ENCODE data around the gene CYLD.

Gene CYLD

DNA sequence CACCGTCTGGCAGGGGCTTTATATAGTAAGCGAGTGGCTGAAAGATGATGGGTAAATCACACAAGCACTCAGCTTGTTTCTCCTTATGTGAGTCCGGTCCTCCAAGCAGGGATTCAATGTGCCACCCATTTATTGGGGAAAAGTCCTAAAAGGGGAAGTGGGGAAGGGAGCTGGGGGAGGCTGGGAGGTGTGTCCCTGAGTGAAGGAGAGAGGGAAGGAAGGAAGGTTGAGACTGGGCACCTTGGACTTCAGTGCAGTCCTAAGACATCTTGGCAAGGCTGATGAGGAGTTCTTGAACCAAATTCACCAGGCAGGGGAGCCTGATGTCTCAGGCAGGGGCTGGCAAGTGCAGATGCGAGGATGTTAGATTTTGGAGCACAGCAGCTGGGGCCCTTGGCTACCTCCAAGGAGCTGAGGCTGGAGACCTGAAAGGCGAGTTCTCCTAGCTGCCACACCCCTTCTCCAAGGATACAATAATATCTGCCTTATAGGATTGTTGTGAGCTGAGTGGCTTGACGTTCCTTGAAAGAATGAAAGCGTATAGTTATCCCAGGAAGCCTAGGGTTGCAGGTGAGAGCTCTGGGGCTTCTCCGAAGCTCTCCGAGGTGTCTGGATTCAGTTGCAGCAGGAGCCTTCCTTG is 23.0 kb upstream of the CYLD start:
- H3K9me3 ChIP-seq (ENCODE audit: low read length), result 0 out of 2 replicates have a peak, but pooled peaks cover 3% of the 10 kb centered on the region
- H4K20me1 ChIP-seq (ENCODE audit: insufficient read depth, low read length), result no peaks in the 10 kb centered on the region
- no peaks in the 10 kb centered on the region for H3K79me2 ChIP-seq (ENCODE audit: insufficient read depth, low read length)
- no peak overlapping the region for H2AFZ ChIP-seq (ENCODE audit: low read length)
- no peak overlapping the region for H3K9ac ChIP-seq (ENCODE audit: low read length)
- H3K4me2 ChIP-seq (ENCODE audit: low read length), result no peak overlapping the region
- H3F3A ChIP-seq (ENCODE audit: insufficient read depth, low read length), result no peaks in the 10 kb centered on the region
- H3K9me2 ChIP-seq (ENCODE audit: low read depth, low read length), result no peaks in the 10 kb centered on the region
- no peak overlapping the region for H3K4me3 ChIP-seq (ENCODE audit: low read depth, low read length, poor library complexity, severe bottlenecking)
- H3K27me3 ChIP-seq (ENCODE audit: insufficient read depth, low read length), result no peaks in the 10 kb centered on the region; the same call in 1 of the 2 replicates
- no peaks in the 10 kb centered on the region for H3K4me1 ChIP-seq (ENCODE audit: insufficient read depth, low read length, severe bottlenecking)
- no peak overlapping the region for H3K27ac ChIP-seq (ENCODE audit: low read depth, low read length, poor library complexity, severe bottlenecking)
- no peak for TF ChIP-seq EZH2 (IDR thresholded peaks at IDR 0.05; ENCODE audit: borderline replicate concordance, low read length)
- TF ChIP-seq, protein P1, sequence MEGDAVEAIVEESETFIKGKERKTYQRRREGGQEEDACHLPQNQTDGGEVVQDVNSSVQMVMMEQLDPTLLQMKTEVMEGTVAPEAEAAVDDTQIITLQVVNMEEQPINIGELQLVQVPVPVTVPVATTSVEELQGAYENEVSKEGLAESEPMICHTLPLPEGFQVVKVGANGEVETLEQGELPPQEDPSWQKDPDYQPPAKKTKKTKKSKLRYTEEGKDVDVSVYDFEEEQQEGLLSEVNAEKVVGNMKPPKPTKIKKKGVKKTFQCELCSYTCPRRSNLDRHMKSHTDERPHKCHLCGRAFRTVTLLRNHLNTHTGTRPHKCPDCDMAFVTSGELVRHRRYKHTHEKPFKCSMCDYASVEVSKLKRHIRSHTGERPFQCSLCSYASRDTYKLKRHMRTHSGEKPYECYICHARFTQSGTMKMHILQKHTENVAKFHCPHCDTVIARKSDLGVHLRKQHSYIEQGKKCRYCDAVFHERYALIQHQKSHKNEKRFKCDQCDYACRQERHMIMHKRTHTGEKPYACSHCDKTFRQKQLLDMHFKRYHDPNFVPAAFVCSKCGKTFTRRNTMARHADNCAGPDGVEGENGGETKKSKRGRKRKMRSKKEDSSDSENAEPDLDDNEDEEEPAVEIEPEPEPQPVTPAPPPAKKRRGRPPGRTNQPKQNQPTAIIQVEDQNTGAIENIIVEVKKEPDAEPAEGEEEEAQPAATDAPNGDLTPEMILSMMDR (IDR thresholded peaks at IDR 0.05; ENCODE audit: low read length), result no peak
- no peaks in the 10 kb centered on the region for H3K36me3 ChIP-seq (ENCODE audit: insufficient read depth, low read length)

DNA sequence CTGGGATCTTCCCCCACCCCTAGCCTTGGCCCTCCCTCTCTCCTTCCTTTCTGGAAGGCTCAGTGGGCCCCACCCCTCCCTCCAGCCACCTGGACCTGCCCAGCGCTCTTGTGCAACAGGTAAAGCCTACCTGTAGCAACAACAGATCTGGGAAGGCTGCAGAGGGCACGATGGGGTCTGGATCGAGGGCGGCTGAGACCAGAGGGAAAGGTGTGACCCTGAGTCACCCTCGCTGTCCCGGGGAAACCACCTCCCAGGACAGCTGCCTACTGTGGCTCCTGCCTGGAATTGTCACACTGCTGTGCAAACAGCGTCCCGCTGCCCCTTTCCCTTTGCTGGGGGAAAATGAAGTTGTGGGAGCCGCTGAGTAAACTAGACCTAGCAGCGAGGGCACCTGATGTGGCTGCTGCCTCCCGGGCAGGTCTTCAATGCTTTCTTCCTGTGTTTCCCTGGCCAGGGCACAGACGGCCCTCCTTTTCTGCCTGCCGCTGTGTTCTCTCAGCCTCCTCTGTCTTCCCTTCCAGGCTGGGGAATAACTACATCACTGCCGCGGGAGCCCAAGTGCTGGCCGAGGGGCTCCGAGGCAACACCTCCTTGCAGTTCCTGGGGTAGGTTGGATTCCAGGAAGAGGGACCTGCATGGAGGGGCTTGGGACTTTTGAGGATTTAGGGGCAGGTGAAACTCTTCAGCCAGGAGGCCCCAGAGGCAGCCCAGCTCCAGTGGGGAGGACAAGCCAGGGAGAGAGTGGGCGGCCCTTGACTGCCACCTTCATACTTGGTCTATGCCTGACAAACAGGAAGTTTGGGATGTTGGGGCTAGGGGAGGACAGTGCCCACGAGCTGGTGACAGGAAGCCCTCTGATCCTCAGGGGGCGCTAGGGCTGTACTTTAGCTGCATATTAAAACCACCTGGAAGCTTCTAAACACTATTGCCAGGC is 22.2 kb upstream of the CYLD start:
- no peak overlapping the region for H3K9ac ChIP-seq (ENCODE audit: low read length)
- no peaks in the 10 kb centered on the region; the same call in 1 of the 2 replicates for H3K27me3 ChIP-seq (ENCODE audit: insufficient read depth, low read length)
- no peaks in the 10 kb centered on the region for H3K79me2 ChIP-seq (ENCODE audit: insufficient read depth, low read length)
- H3K36me3 ChIP-seq (ENCODE audit: insufficient read depth, low read length), result no peaks in the 10 kb centered on the region
- no peaks in the 10 kb centered on the region for H3K4me1 ChIP-seq (ENCODE audit: insufficient read depth, low read length, severe bottlenecking)
- H3K9me3 ChIP-seq (ENCODE audit: low read length), result peaks cover 8% of the 10 kb centered on the region
- no peak overlapping the region for H3K27ac ChIP-seq (ENCODE audit: low read depth, low read length, poor library complexity, severe bottlenecking)
- H3K4me2 ChIP-seq (ENCODE audit: low read length), result no peak overlapping the region
- no peaks in the 10 kb centered on the region for H3K9me2 ChIP-seq (ENCODE audit: low read depth, low read length)
- H3K4me3 ChIP-seq (ENCODE audit: low read depth, low read length, poor library complexity, severe bottlenecking), result no peak overlapping the region
- no peak overlapping the region for H2AFZ ChIP-seq (ENCODE audit: low read length)
- TF ChIP-seq, protein P1 (IDR thresholded peaks at IDR 0.05; ENCODE audit: low read length), result peak; percentile 31; the same call in 1 of the 2 replicates
- no peak for TF ChIP-seq EZH2 (IDR thresholded peaks at IDR 0.05; ENCODE audit: borderline replicate concordance, low read length)
- H3F3A ChIP-seq (ENCODE audit: insufficient read depth, low read length), result no peaks in the 10 kb centered on the region
- H4K20me1 ChIP-seq (ENCODE audit: insufficient read depth, low read length), result no peaks in the 10 kb centered on the region

DNA sequence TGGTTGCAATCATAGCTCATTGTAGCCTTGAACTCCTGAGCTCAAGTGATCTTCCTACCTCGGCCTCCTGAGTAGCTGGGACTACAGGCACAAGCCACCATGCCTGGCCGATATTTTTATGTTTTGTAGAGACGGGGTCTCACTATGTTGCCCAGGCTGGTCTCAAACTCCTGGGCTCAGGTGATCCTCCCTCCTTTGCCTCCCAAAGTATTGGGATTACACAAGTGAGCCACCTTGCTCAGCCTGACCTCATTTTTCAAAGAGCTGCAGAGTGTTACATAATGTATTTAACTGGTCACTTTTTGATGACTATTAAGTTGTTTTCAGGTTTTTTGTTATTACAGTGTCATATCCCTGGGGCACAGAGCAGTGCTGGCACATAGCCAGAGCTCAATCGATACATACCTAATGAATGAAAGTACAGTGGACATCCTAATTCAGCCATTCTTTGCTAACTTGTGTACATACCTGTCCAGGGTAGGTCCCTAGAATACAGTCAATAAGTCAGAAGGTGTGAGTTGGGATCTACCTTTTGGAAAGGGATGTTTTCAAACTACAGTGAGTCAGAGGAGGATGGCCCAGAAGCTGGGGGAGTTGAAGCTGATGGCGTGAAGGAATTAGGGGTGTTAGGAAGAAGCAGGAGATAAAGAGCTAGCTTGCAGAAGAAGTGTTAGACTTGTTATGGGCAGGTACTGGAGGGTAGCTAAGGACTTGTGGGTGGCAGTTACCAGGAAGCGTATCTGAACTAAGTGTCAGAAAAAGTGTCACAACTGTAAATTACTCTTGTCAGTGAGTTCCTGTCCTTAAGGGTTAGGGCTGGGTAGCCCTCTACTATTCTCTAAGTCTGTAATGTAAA is 20.1 kb upstream of the CYLD start:
- no peak overlapping the region for H3K4me2 ChIP-seq (ENCODE audit: low read length)
- H3K9me2 ChIP-seq (ENCODE audit: low read depth, low read length), result no peaks in the 10 kb centered on the region
- H3K9ac ChIP-seq (ENCODE audit: low read length), result no peak overlapping the region
- no peaks in the 10 kb centered on the region for H3F3A ChIP-seq (ENCODE audit: insufficient read depth, low read length)
- TF ChIP-seq EZH2 (IDR thresholded peaks at IDR 0.05; ENCODE audit: borderline replicate concordance, low read length), result no peak
- TF ChIP-seq, protein P1 (IDR thresholded peaks at IDR 0.05; ENCODE audit: low read length), result no peak
- H2AFZ ChIP-seq (ENCODE audit: low read length), result no peak overlapping the region
- H3K9me3 ChIP-seq (ENCODE audit: low read length), result peaks cover 11% of the 10 kb centered on the region
- H4K20me1 ChIP-seq (ENCODE audit: insufficient read depth, low read length), result no peaks in the 10 kb centered on the region
- H3K4me3 ChIP-seq (ENCODE audit: low read depth, low read length, poor library complexity, severe bottlenecking), result no peak overlapping the region
- no peaks in the 10 kb centered on the region for H3K36me3 ChIP-seq (ENCODE audit: insufficient read depth, low read length)
- no peaks in the 10 kb centered on the region for H3K79me2 ChIP-seq (ENCODE audit: insufficient read depth, low read length)
- H3K4me1 ChIP-seq (ENCODE audit: insufficient read depth, low read length, severe bottlenecking), result no peaks in the 10 kb centered on the region
- no peak overlapping the region for H3K27ac ChIP-seq (ENCODE audit: low read depth, low read length, poor library complexity, severe bottlenecking)
- H3K27me3 ChIP-seq (ENCODE audit: insufficient read depth, low read length), result no peaks in the 10 kb centered on the region; the same call in 1 of the 2 replicates
